ENCODE measurements around the gene CD3D. TPM values are rescaled to one million over a fixed set of nuclear protein-coding genes. Genes with fewer than 3 reads are reported as not detected.

The CD3D gene
- total and polyA plus RNA-seq, 2 of the 4 experiments (the other 2 are of a cell fraction): not detected

GRCh38 chr11:118310271-118310670, 32.2 kb downstream of the CD3D start:
- Histone ChIP-seq H3K4me2 (ENCODE audit: low read depth, low read length) (no peak overlapping the region), H3K36me3 (ENCODE audit: control insufficient read depth, insufficient read depth, low read length) (no peaks in the 10 kb centered on the region), H3K23ac (ENCODE audit: low read depth, low read length) (no peak overlapping the region), H4K20me1 (ENCODE audit: insufficient read depth, low read length) (no peaks in the 10 kb centered on the region), H3K14ac (replicated peaks; ENCODE audit: low read depth, low read length) (no peak overlapping the region), H4K5ac (ENCODE audit: low read depth, low read length) (no peak overlapping the region), H3K79me1 (ENCODE audit: low read depth in 1 of 2, low read length in 2 of 2) (no peaks in the 10 kb centered on the region), H3K9me3 (ENCODE audit: control insufficient read depth, insufficient read depth, low read length) (no peaks in the 10 kb centered on the region), H3K27ac (ENCODE audit: insufficient read depth, low read length) (no peak overlapping the region), H2AK9ac (replicated peaks; ENCODE audit: low read depth, low read length, poor library complexity) (no peak overlapping the region), H3K27me3 (ENCODE audit: control insufficient read depth, insufficient read depth, low read length) (peaks cover 11% of the 10 kb centered on the region; the same call in 1 of the 2 replicates), H2BK20ac (ENCODE audit: low read depth, low read length) (no peak overlapping the region), H3K9ac (ENCODE audit: low read depth, low read length) (no peak overlapping the region), H2BK120ac (ENCODE audit: low read depth, low read length) (no peak overlapping the region), H3K9me1 (ENCODE audit: insufficient read depth, low read length) (no peaks in the 10 kb centered on the region), H4K8ac (ENCODE audit: low read depth in 2 of 2, low read length in 2 of 2) (no peak overlapping the region), H2AFZ (replicated peaks; ENCODE audit: low read length, poor library complexity) (no peak overlapping the region), H3K18ac (ENCODE audit: low read depth, low read length) (no peak overlapping the region), H2BK5ac (ENCODE audit: low read depth, low read length, poor library complexity, severe bottlenecking) (no peak overlapping the region), H3K4me3 (ENCODE audit: insufficient read depth, low read depth, low read length) (no peak overlapping the region), H3K4me1 (ENCODE audit: control insufficient read depth, insufficient read depth, low read length) (no peaks in the 10 kb centered on the region), H2AK5ac (ENCODE audit: low read depth, low read length) (no peak overlapping the region), H2BK15ac (ENCODE audit: low read depth, low read length) (no peak overlapping the region), H3K4ac (ENCODE audit: low read depth, low read length) (no peak overlapping the region), H4K91ac (ENCODE audit: insufficient read depth, low read depth, low read length) (no peak overlapping the region), H3K56ac (ENCODE audit: extremely low read depth, insufficient read depth, low read length) (no peak overlapping the region)
- ChIA-PET POLR2A (ENCODE audit: unreplicated experiment) (no interaction called here), CTCF (no interaction called here)
- in situ Hi-C loops (cut with MboI; ENCODE audit: low sequenced_read_pairs): no loop called here
- DNase-seq: no peak
- TF ChIP-seq SMC3 (IDR thresholded peaks at IDR 0.05; ENCODE audit: low read depth, low read length) (no peak), RFX5 (IDR thresholded peaks at IDR 0.05; ENCODE audit: low read depth, low read length) (no peak), RAD21 (IDR thresholded peaks at IDR 0.05; ENCODE audit: low read length) (no peak), CTCF (conservative IDR thresholded peaks at IDR 0.05; ENCODE audit: low read depth, low read length) (no peak), FOS (IDR thresholded peaks at IDR 0.05; ENCODE audit: low read depth, low read length) (no peak), CHD1 (IDR thresholded peaks at IDR 0.05; ENCODE audit: low read depth, low read length) (no peak), MXI1 (IDR thresholded peaks at IDR 0.05; ENCODE audit: borderline replicate concordance, low read depth, low read length) (no peak), ELK1 (IDR thresholded peaks at IDR 0.05; ENCODE audit: borderline replicate concordance, low read depth, low read length) (no peak), RCOR1 (IDR thresholded peaks at IDR 0.05; ENCODE audit: insufficient replicate concordance, low read length) (no peak), POLR2A (IDR thresholded peaks at IDR 0.05; ENCODE audit: low read depth, low read length) (no peak), BHLHE40 (IDR thresholded peaks at IDR 0.05; ENCODE audit: low read depth, low read length) (no peak), CEBPB (IDR thresholded peaks at IDR 0.05; ENCODE audit: low read depth, low read length) (no peak), MAZ (IDR thresholded peaks at IDR 0.05; ENCODE audit: borderline replicate concordance, low read depth, low read length) (no peak), MAFK (IDR thresholded peaks at IDR 0.05; ENCODE audit: low read depth, low read length) (no peak), USF2 (IDR thresholded peaks at IDR 0.05; ENCODE audit: low read depth, low read length) (no peak), NFE2L2 (IDR thresholded peaks at IDR 0.05; ENCODE audit: low read depth, low read length) (no peak)
- no peak for ATAC-seq (ENCODE audit: low read depth)
- BruUV-seq (replicated peaks): no TSS peak
- WGBS, 2 experiments (ENCODE audit: extremely low coverage in 2 of 2, insufficient read length in 1 of 2): no CpG with 5 or more reads among the region's 3 CpGs
- dilution Hi-C loops (cut with HindIII; ENCODE audit: low sequenced_read_pairs, unreplicated experiment): no loop called here
- intact Hi-C loops (cut with micrococcal nuclease): no loop called here
